Stomach (tissue), 4 donors: ENCODE data around the gene SGPP2.

Experiments used
- CTCF ChIP-seq, 7 experiments: fragments of 450-650 bp in 4 of 7; fragments of 200-600 bp in 3 of 7; sonication (generic) in 3 of 7; IDR thresholded peaks; one replicate each; pipeline ENCODE4 v1.5.1; 2016 to 2019; ENCODE audit warnings: antibody characterized with exemption in 7 of 7, control low read depth in 2 of 7, mild to moderate bottlenecking in 1 of 7
- POLR2A ChIP-seq, 4 donors: fragments of 450-650 bp; IDR thresholded peaks; one replicate each; pipeline ENCODE4 v1.6.1; 2016; ENCODE audit warnings: antibody characterized with exemption in 4 of 4, control low read depth in 2 of 4, mild to moderate bottlenecking in 1 of 4, moderate library complexity in 1 of 4

GRCh38 chr2:222535477-222535876 lies 111.1 kb downstream of the SGPP2 start:
- TF ChIP-seq CTCF (IDR thresholded peaks at IDR 0.05) (no peak), POLR2A (IDR thresholded peaks at IDR 0.05) (no peak)
